Heart right ventricle (tissue), 16 donors: ENCODE results near the gene SUPT20HL2. TPM values are rescaled to one million over a fixed set of nuclear protein-coding genes. Genes with fewer than 3 reads are reported as not detected.

ENCODE experiments used
- ATAC-seq, 8 donors: fragments of 200-7000 bp; cut with Tn5 transposase; one replicate each; pipeline ENCODE4 v1.9.1; 2020; ENCODE audit warnings: mild to moderate bottlenecking in 8 of 8, moderate library complexity in 8 of 8, moderate number of reproducible peaks in 1 of 8
- DNase-seq, 2 donors: peaks; one replicate each; pipeline ENCODE4 v3.0.0-alpha.2; 2020
- H3K27ac ChIP-seq, 10 donors: fragments of 200-600 bp; sonication (generic) in 2 of 10; one replicate each; pipeline versions ENCODE4 v1.5.0 to v1.8.0; 2020 to 2022; ENCODE audit warnings: mild to moderate bottlenecking in 3 of 10
- H3K27me3 ChIP-seq, 7 donors: fragments of 200-600 bp; one replicate each; pipeline ENCODE4 v1.8.0; 2021 to 2022; ENCODE audit warnings: mild to moderate bottlenecking in 2 of 7
- H3K36me3 ChIP-seq, 9 donors: fragments of 200-600 bp; sonication (generic) in 1 of 9; one replicate each; pipeline versions ENCODE4 v1.5.0 to v1.8.0; 2020 to 2022; ENCODE audit warnings: mild to moderate bottlenecking in 2 of 9
- H3K4me1 ChIP-seq, 9 donors: fragments of 200-600 bp; sonication (generic) in 1 of 9; one replicate each; pipeline versions ENCODE4 v1.5.0 to v1.8.0; 2020 to 2022; ENCODE audit warnings: mild to moderate bottlenecking in 4 of 9
- H3K4me3 ChIP-seq, 10 donors: fragments of 200-600 bp; sonication (generic) in 2 of 10; one replicate each; pipeline versions ENCODE4 v1.5.0 to v1.8.0; 2020 to 2022; ENCODE audit warnings: mild to moderate bottlenecking in 7 of 10, moderate library complexity in 2 of 10
- H3K9me3 ChIP-seq, 11 donors: fragments of 200-600 bp in 10 of 11; sonication (generic) in 2 of 11; one replicate each; pipeline versions ENCODE4 v1.5.0 to v1.8.0; 2013 to 2022; ENCODE audit warnings: mild to moderate bottlenecking in 2 of 11, control low read depth in 1 of 11, moderate library complexity in 1 of 11
- WGBS, 2 donors: extraction: QIAGEN DNeasy Blood & Tissue Kit; methylation state at CpG; one replicate each; pipeline ENCODE4 v1.1.7; 2013; ENCODE audit warnings: inconsistent platforms in 1 of 2; 5-methylcytosine and 5-hydroxymethylcytosine counted together
- intact Hi-C, 10 donors: fragments of 100-400 bp; cut with DNase I; formaldehyde crosslinking; loops; one replicate each; pipeline versions ENCODE4 v1.11.1 to v1.14.2; 2022
- polyA plus RNA-seq, 2 donors: library from polyadenylated mRNA; stranded (reverse); fragments of 200-250 nt; gene quantifications; one replicate each; pipeline ENCODE4 v1.2.3, GENCODE V29; 2013
- total RNA-seq, 10 donors: library from RNA; stranded (reverse); fragmentation: NEBNext Ultra II Directional in 3 of 10; extraction: Animal tissue kit (Norgen Biotek cat#: 25700) in 3 of 10; gene quantifications; one replicate each; pipeline versions ENCODE4 v1.2.1 to v1.2.4, GENCODE V29; 2021 to 2023
- TF ChIP-seq, protein P1 (sequence below), 9 donors: fragments of 200-600 bp; sonication (generic) in 2 of 9; IDR thresholded peaks; one replicate each; pipeline versions ENCODE4 v1.5.0 to v1.8.0; 2021 to 2022; ENCODE audit warnings: antibody characterized with exemption in 9 of 9, mild to moderate bottlenecking in 5 of 9, moderate library complexity in 1 of 9
- donor health status: Arrhythmogenic right ventricular cardiomyopathy.
- donor health status: ischemic (EF 13 %, LVEDD 7.1; RV severe dilation, severe dysfunction).
- donor health status: healthy with polysubstance abuse.
- donor health status: DM: no; HTN: yes; CAD: no.
- donor health status: DM: no; HTN: no; CAD: no.
- donor health status: ischemic (EF 25% LVEDD 6.9; RV normal size, moderate dysfunction).
- donor health status: ischemic (EF 25% LVEDD 5.7; RV mildly dilated, moderate dysfunction).
- donor health status: healthy.
- donor health status: DM: yes; HTN: yes; CAD: no.
- donor health status: Ischemic cardiomyopathy.
- donor health status: ischemic (EF 35%, LVEDD 5.7; RV mildly dilated, moderate dysfunction).
- donor health status: nonischemic (EF 11% LVEDD 7.7; RV severe dilation, severe dysfunction).
- donor health status: DM: yes; HTN: yes; CAD: no.
- donor health status: PGD.
- donor health status: ischemic (EF 29% LVEDD 5.4; RV normal size, mild dysfunction).
- donor health status: nonischemic (EF 23%, LVEDD 6.1; RV moderate dilation, normal function).

Gene SUPT20HL2
- total and polyA plus RNA-seq, 12 donors: not detected

DNA sequence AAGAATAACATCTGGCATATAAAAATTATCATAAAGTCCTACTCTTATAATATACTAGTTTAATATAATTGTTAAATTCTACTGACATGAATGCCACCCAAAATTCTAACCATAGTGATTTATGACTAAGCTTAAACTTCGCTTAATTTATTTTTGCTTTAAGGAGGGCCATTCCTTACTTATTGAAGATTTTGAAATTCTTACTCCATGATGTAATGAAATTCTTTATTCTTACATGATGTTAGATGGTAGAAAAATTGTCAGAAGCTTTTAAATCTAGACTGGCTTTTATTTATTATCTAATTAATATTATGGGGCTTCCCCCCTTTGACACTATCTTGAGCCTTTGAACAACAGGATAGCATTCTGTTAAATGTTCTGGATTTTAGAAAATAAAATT is 19.5 kb upstream of the SUPT20HL2 start:
- ATAC-seq (no peak), DNase-seq (no peak)
- H3K27ac ChIP-seq: no peak overlapping the region
- intact Hi-C loops: no loop called here
- H3K9me3 ChIP-seq: no peaks in the 10 kb centered on the region
- WGBS, 2 donors: 82 to 90% methylated on average over 1 of the region's 1 CpG
- no peak overlapping the region for H3K4me3 ChIP-seq
- no peaks in the 10 kb centered on the region for H3K4me1 ChIP-seq
- TF ChIP-seq, protein P1, sequence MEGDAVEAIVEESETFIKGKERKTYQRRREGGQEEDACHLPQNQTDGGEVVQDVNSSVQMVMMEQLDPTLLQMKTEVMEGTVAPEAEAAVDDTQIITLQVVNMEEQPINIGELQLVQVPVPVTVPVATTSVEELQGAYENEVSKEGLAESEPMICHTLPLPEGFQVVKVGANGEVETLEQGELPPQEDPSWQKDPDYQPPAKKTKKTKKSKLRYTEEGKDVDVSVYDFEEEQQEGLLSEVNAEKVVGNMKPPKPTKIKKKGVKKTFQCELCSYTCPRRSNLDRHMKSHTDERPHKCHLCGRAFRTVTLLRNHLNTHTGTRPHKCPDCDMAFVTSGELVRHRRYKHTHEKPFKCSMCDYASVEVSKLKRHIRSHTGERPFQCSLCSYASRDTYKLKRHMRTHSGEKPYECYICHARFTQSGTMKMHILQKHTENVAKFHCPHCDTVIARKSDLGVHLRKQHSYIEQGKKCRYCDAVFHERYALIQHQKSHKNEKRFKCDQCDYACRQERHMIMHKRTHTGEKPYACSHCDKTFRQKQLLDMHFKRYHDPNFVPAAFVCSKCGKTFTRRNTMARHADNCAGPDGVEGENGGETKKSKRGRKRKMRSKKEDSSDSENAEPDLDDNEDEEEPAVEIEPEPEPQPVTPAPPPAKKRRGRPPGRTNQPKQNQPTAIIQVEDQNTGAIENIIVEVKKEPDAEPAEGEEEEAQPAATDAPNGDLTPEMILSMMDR (IDR thresholded peaks at IDR 0.05): no peak
- H3K36me3 ChIP-seq: no peaks in the 10 kb centered on the region
- peaks cover 0 to 53% (median 0%) of the 10 kb centered on the region in 7 donors for H3K27me3 ChIP-seq

DNA sequence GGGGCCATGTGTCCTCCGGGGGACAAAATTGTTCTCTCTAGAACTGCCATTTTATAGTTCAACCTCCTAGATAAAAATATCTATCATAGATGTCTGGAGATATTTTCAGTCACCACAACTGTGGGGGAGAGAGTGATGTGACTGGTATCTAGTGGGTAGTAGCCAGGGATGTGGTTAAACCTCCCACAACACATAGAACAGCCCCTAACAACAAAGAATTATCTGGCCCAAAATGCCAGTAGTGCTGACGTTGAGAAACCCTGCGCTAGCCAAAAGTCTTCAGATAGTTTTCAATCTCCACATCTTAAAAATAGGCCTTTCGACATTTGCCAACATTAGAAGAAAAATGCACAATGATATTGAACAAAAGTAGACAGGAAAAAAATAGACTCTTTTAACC is 19.0 kb upstream of the SUPT20HL2 start:
- H3K27ac ChIP-seq: no peak overlapping the region
- no peak overlapping the region for H3K4me3 ChIP-seq
- no peaks in the 10 kb centered on the region for H3K4me1 ChIP-seq
- ATAC-seq (no peak), DNase-seq (no peak)
- intact Hi-C loops: no loop called here
- no peaks in the 10 kb centered on the region for H3K9me3 ChIP-seq
- H3K27me3 ChIP-seq: peaks cover 0 to 53% (median 0%) of the 10 kb centered on the region in 7 donors
- WGBS, 2 donors: 75 to 82% methylated on average over 4 of the region's 4 CpGs
- TF ChIP-seq, protein P1 (IDR thresholded peaks at IDR 0.05): no peak
- no peaks in the 10 kb centered on the region for H3K36me3 ChIP-seq

DNA sequence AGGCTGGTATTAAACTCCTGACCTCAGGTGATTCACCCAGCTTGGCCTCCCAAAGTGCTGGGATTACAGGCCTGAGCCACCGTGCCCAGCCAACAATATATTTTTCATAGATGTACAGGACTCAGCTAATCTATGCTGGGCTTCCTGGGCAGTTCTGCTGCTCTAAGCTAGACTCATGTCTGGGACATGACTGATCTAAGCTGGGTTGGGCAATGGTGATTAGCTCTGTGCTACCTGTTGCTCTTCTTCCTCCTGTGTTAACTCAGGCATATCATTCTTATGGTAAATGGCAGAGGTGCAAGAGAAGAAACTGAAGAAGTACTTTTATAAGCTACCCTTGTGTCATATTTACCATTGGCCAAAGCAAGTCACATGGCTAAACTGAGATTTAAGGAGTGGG is 11.4 kb upstream of the SUPT20HL2 start:
- Histone ChIP-seq H3K36me3 (no peaks in the 10 kb centered on the region), H3K4me3 (no peak overlapping the region), H3K27me3 (peaks cover 0 to 51% (median 0%) of the 10 kb centered on the region in 7 donors), H3K9me3 (no peaks in the 10 kb centered on the region), H3K4me1 (no peaks in the 10 kb centered on the region), H3K27ac (no peak overlapping the region)
- ATAC-seq: no peak
- DNase-seq: no peak
- WGBS, 2 donors: 95 to 100% methylated on average over 1 of the region's 1 CpG
- TF ChIP-seq, protein P1 (IDR thresholded peaks at IDR 0.05): no peak
- intact Hi-C loops: no loop called here

DNA sequence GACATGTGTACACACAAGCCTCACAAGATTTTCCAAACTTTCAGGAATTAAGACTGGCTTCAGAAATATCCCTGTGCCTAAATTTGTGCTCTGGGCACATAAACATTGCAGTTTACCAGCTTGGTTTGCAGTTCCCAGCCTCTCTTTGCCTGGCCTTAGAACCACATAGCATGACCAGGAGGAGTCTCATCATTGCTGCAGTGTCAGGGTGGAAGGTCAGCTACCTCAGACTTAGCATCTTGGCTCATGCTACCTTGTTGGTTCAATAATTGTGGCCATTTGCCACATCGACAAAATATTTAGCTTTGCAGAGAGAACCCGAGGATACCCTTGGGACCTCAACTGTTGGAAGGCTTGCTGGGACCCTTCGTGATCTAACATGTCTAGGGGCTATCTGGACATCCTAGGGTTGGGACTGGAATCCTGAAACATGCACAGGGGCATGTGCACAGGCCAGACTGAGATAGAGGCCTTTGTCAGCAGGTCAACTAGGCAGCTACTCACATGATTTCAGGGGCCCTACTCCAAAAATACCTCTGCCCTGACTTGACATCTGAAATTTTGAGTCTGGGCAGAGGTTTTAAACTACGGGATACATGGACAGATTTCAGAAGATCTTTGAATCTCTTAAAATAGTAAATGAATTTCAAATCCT is 8.0 kb upstream of the SUPT20HL2 start:
- Histone ChIP-seq H3K27ac (no peak overlapping the region), H3K27me3 (peaks cover 0 to 63% (median 0%) of the 10 kb centered on the region in 7 donors), H3K4me1 (no peaks in the 10 kb centered on the region), H3K9me3 (no peaks in the 10 kb centered on the region), H3K36me3 (no peaks in the 10 kb centered on the region), H3K4me3 (no peak overlapping the region)
- WGBS, 2 donors: 73 to 76% methylated on average over 4 of the region's 4 CpGs
- ATAC-seq (no peak), DNase-seq (no peak)
- TF ChIP-seq, protein P1 (IDR thresholded peaks at IDR 0.05): no peak
- intact Hi-C loops: no loop called here
